ENCODE measurements around the gene HSD11B1. TPM values are rescaled to one million over a fixed set of nuclear protein-coding genes. Genes with fewer than 3 reads are reported as not detected.

HSD11B1 gene
- total RNA-seq, 4 donors from 2014 or later: 26.2 to 88.5 (median 52.0) TPM

GRCh38 chr1:209746451-209747165 lies 42.0 kb downstream of the HSD11B1 start:
- H3K4me1 ChIP-seq: peaks cover 12% of the 10 kb centered on the region
- H3K4me3 ChIP-seq: no peak overlapping the region
- no peak for DNase-seq (ENCODE audit: low spot score in 2 of 2)
- no peaks in the 10 kb centered on the region for H3K27me3 ChIP-seq
- H3K9me3 ChIP-seq: no peaks in the 10 kb centered on the region
- no peak for TF ChIP-seq EP300 (IDR thresholded peaks at IDR 0.05)
- TF ChIP-seq POLR2A (IDR thresholded peaks at IDR 0.05): no peak
- no peak for TF ChIP-seq POLR2AphosphoS5 (IDR thresholded peaks at IDR 0.05)
- no peak for TF ChIP-seq CTCF (IDR thresholded peaks at IDR 0.05)
- 83% methylated on average over 4 of the region's 4 CpGs for WGBS
- no peak overlapping the region for H3K27ac ChIP-seq
- H3K36me3 ChIP-seq: no peaks in the 10 kb centered on the region

DNA sequence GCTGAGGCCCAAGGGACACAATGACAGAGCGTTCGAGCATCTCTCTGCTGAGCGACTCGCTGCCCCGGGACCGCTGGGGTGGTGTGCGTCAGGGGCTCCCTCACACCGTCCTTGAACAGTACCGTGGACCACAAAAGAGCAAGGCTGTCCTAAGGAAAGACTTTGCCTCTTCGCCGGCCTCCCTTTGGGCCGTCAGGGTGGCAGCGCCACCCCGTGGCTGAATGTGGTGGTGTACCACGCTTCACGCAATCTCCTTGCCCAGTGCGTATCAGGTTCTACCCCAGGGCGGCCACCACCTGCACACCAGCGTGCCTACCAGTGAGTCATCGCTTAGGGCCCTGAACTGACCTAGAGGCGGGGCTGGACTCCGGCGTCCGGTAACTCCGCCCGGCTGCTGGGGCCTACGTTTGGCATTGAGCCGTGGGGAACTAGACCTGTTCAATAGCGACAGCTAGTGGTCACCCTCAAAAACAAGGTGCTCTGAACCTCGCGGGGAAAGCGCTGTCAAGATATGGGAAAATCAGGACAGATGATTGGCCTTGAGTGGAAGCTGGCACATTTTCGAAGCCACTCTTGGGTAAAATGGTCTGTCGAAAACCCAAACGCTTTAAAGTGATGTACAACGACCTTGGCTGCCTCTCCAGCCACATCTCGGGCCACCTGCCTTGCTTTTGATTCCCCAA lies 43.1 kb downstream of the HSD11B1 start:
- peak; percentile 94 to 95 for DNase-seq (ENCODE audit: low spot score in 2 of 2)
- WGBS: 20% methylated on average over 27 of the region's 37 CpGs
- TF ChIP-seq POLR2AphosphoS5 (IDR thresholded peaks at IDR 0.05) (peak in 1 of 3 donors; percentile 51), CTCF (IDR thresholded peaks at IDR 0.05) (peak; percentile 88 to 94), POLR2A (IDR thresholded peaks at IDR 0.05) (no peak)
- no peak overlapping the region for H3K27ac ChIP-seq
- no peaks in the 10 kb centered on the region for H3K27me3 ChIP-seq
- peak overlapping the region; percentile 29 for H3K4me3 ChIP-seq
- no peaks in the 10 kb centered on the region for H3K9me3 ChIP-seq
- H3K36me3 ChIP-seq: no peaks in the 10 kb centered on the region
- peaks cover 12% of the 10 kb centered on the region for H3K4me1 ChIP-seq

- Histone ChIP-seq H3K27ac (no peak overlapping the region), H3K36me3 (no peaks in the 10 kb centered on the region), H3K4me3 (no peak overlapping the region), H3K27me3 (no peaks in the 10 kb centered on the region), H3K4me1 (peaks cover 12% of the 10 kb centered on the region), H3K9me3 (no peaks in the 10 kb centered on the region)
- no peak for DNase-seq (ENCODE audit: low spot score in 2 of 2)
- TF ChIP-seq CTCF (IDR thresholded peaks at IDR 0.05) (no peak), POLR2A (IDR thresholded peaks at IDR 0.05) (no peak), POLR2AphosphoS5 (IDR thresholded peaks at IDR 0.05) (no peak), EP300 (IDR thresholded peaks at IDR 0.05) (no peak)
- 76% methylated on average over 4 of the region's 4 CpGs for WGBS
Measured at GRCh38 chr1:209748620-209749019, 44.0 kb downstream of the HSD11B1 start.

DNA sequence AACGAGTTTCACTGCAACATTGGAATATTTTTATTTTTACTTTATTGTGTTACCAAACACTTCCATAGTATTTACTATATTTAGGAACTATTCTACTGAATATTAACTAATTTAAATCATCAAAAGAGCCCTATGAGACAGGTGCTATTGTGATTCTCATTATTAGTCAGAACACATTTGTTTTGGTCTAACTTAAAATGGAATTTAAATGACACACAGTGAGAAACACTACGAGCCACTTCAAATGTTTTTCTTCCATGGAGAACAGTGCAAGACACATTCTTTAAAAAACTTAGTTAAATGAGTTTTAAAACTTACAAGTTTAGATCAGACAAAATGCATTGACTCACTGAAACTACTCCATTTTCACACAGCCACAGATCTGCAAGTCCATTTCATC lies 44.6 kb downstream of the HSD11B1 start:
- Histone ChIP-seq H3K27me3 (no peaks in the 10 kb centered on the region), H3K4me1 (peaks cover 12% of the 10 kb centered on the region), H3K4me3 (no peak overlapping the region), H3K27ac (no peak overlapping the region), H3K36me3 (no peaks in the 10 kb centered on the region), H3K9me3 (no peaks in the 10 kb centered on the region)
- TF ChIP-seq POLR2AphosphoS5 (IDR thresholded peaks at IDR 0.05) (no peak), EP300 (IDR thresholded peaks at IDR 0.05) (no peak), POLR2A (IDR thresholded peaks at IDR 0.05) (no peak), CTCF (IDR thresholded peaks at IDR 0.05) (no peak)
- 63% methylated on average over 2 of the region's 2 CpGs for WGBS
- no peak for DNase-seq (ENCODE audit: low spot score in 2 of 2)

- WGBS: 71% methylated on average over 6 of the region's 6 CpGs
- Histone ChIP-seq H3K4me3 (no peak overlapping the region), H3K27me3 (no peaks in the 10 kb centered on the region), H3K9me3 (no peaks in the 10 kb centered on the region), H3K27ac (no peak overlapping the region), H3K36me3 (no peaks in the 10 kb centered on the region), H3K4me1 (peaks cover 12% of the 10 kb centered on the region)
- DNase-seq (ENCODE audit: low spot score in 2 of 2): no peak
- TF ChIP-seq CTCF (IDR thresholded peaks at IDR 0.05): no peak
- TF ChIP-seq POLR2AphosphoS5 (IDR thresholded peaks at IDR 0.05): no peak
- TF ChIP-seq EP300 (IDR thresholded peaks at IDR 0.05): no peak
Measured at GRCh38 chr1:209749670-209750323, 45.2 kb downstream of the HSD11B1 start.
